GM12892 (cell line): ENCODE data around the gene JADE3.

Source experiments
- POLR2A ChIP-seq: IDR thresholded peaks from 2 replicates; pipeline ENCODE4 v1.6.1; 2011; ENCODE audit warnings: low read depth, low read length, control low read depth
- POLR2AphosphoS5 ChIP-seq: IDR thresholded peaks from 2 replicates; pipeline ENCODE4 v1.6.1; 2011; ENCODE audit warnings: low read depth, low read length, control low read depth
- TAF1 ChIP-seq: IDR thresholded peaks from 2 replicates; pipeline ENCODE4 v1.6.1; 2011; ENCODE audit warnings: low read depth, mild to moderate bottlenecking, control low read depth, low read length, borderline replicate concordance

DNA sequence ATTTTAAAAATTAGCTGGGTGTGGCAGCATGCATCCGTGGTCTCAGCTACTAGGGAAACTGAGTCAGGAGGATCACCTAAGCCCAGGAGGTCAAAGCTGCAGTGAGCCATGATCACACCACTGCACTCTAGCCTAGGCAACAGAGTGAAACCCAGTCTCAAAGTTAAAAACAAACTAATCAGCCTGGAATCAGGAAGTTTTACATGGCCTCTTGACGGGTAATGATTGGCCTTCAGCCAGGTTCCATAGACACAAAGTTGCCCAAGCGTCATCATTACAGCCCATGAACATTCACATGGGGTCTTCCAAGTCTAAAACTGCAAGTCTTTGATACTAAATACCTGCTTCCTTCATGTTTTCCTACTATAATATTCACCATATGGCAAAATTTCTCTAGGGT lies 156.0 kb downstream of the JADE3 start:
- no peak for TF ChIP-seq POLR2A
- no peak for TF ChIP-seq POLR2AphosphoS5
- TF ChIP-seq TAF1 = no peak
